ENCODE data around the gene NINJ1. TPM values are rescaled to one million over a fixed set of nuclear protein-coding genes. Genes with fewer than 3 reads are reported as not detected.

NINJ1 gene
- total RNA-seq, 6 experiments from 2014 or later: 35.6 to 103 (median 65.1) TPM

DNA sequence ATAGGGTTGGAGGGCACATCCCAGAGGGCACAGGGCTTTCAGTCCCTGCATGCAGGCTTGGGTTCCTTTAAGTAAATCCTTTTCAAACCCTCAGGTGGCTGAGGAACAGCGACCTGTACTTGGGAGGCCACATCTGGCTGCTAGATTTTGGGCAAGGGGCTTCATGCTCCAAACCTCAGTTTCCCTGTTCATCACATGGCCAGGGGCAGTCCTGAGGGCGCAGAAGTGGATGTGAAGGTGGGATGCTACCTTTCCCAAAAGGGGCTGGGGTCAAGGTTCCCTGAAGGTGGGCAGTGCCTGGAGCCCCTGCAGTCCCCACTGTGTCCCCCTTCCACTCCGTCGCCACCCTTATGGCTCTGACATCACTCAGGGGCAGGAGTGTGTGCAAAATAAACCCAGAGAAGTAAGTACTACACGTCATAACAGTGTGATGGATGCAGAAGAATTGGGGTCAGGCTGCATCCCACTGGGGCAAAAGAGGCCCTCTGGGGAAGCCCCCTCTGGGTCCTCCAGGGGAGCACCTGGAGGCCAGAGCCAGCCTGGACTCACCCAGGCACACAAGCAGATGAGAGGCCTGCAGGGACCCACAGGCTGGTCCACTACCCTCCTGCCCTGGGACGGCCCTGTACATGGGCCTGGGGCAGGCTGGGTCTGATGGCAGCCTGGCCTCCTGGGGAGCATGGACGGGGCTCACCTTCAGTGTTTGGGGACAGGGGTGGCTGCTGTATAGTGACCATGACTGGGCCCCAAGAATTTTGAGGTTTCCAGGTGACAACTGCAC is 40.0 kb downstream of the NINJ1 start:
- intact Hi-C loops (cut with DNase I): loop anchor here in 1 of 2 donors (10.0 kb wide), 1 partner anchor 89 kb away; no protein-coding TSS in a partner anchor
- Histone ChIP-seq H3K9me3 (no peaks in the 10 kb centered on the region), H3K27me3 (no peaks in the 10 kb centered on the region), H3K27ac (peak overlapping the region in 2 of 3 donors; percentile 80 to 89), H3K4me3 (no peak overlapping the region), H3K36me3 (no peaks in the 10 kb centered on the region), H3K4me1 (peaks cover 0 to 9% (median 3%) of the 10 kb centered on the region in 4 donors)
- TF ChIP-seq CTCF (IDR thresholded peaks at IDR 0.05) (no peak), POLR2A (IDR thresholded peaks at IDR 0.05) (no peak)
- 62% methylated on average over 3 of the region's 7 CpGs for WGBS (ENCODE audit: insufficient coverage, low coverage, low lambda C conversion rate, missing lambda C conversion rate)
- ATAC-seq: no peak
- peak; percentile 38 to 62 (median 49) for DNase-seq

GRCh38 chr9:93093127-93093876 is 40.7 kb downstream of the NINJ1 start:
- H3K27ac ChIP-seq: peak overlapping the region in 1 of 3 donors; percentile 24
- no peak for ATAC-seq
- peak in 2 of 3 donors; percentile 44 to 53 for DNase-seq
- H3K4me1 ChIP-seq: peaks cover 0 to 9% (median 3%) of the 10 kb centered on the region in 4 donors
- intact Hi-C loops (cut with DNase I): loop anchor here in 1 of 2 donors (10.0 kb wide), 1 partner anchor 89 kb away; no protein-coding TSS in a partner anchor
- H3K36me3 ChIP-seq: no peaks in the 10 kb centered on the region
- WGBS (ENCODE audit: insufficient coverage, low coverage, low lambda C conversion rate, missing lambda C conversion rate): 39% methylated on average over 5 of the region's 11 CpGs
- no peak overlapping the region for H3K4me3 ChIP-seq
- TF ChIP-seq CTCF (IDR thresholded peaks at IDR 0.05) (no peak), POLR2A (IDR thresholded peaks at IDR 0.05) (no peak)
- H3K9me3 ChIP-seq: no peaks in the 10 kb centered on the region
- no peaks in the 10 kb centered on the region for H3K27me3 ChIP-seq

- H3K27me3 ChIP-seq: no peaks in the 10 kb centered on the region
- peaks cover 0 to 9% (median 3%) of the 10 kb centered on the region in 4 donors for H3K4me1 ChIP-seq
- no peak overlapping the region for H3K4me3 ChIP-seq
- WGBS (ENCODE audit: insufficient coverage, low coverage, low lambda C conversion rate, missing lambda C conversion rate): 84% methylated on average over 7 of the region's 7 CpGs
- no peak overlapping the region for H3K27ac ChIP-seq
- no peaks in the 10 kb centered on the region for H3K9me3 ChIP-seq
- no peaks in the 10 kb centered on the region for H3K36me3 ChIP-seq
- DNase-seq: peak in 2 of 3 donors; percentile 37 to 43
- no peak for ATAC-seq
- intact Hi-C loops (cut with DNase I): loop anchor here in 1 of 2 donors (10.0 kb wide), 1 partner anchor 88 kb away; no protein-coding TSS in a partner anchor
- TF ChIP-seq POLR2A (IDR thresholded peaks at IDR 0.05): no peak
- no peak for TF ChIP-seq CTCF (IDR thresholded peaks at IDR 0.05)
Observed at GRCh38 chr9:93092251-93092991, 41.6 kb downstream of the NINJ1 start.

DNA sequence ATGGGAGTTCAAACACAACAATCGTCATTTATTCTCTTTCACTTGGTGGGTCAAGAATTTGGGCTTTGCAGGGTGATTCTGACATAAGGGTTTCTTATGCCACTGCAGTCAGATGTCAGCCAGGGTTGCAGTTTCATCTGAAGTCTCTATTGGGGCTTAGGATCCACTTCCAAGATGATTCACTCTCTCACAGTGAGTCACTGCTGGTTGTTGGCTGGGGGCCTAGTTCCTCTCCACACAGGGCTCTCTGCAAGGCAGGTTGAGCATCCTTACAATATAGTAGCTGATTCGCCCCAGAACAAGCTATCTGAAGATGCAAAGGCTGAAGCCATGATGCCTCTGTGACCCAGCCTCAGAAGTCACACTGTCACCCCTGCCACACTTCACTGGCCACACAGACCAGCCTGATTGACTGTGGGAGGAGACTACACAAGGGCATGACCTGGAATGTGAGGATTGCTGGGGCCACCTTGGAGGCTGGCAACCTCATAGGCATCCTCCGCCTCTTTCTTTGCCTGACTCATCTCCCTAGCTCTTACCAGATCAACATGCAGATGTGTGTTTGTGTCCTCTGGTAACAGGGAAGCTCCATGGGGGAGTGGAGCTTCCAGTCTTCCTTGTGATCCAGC is 42.5 kb downstream of the NINJ1 start:
- WGBS (ENCODE audit: insufficient coverage, low coverage, low lambda C conversion rate, missing lambda C conversion rate): 80% methylated on average over 2 of the region's 3 CpGs
- Histone ChIP-seq H3K4me3 (no peak overlapping the region), H3K9me3 (no peaks in the 10 kb centered on the region), H3K27me3 (no peaks in the 10 kb centered on the region), H3K27ac (no peak overlapping the region), H3K36me3 (no peaks in the 10 kb centered on the region), H3K4me1 (peaks cover 0 to 9% (median 0%) of the 10 kb centered on the region in 4 donors)
- ATAC-seq (no peak), DNase-seq (peak; percentile 42 to 63 (median 42))
- intact Hi-C loops (cut with DNase I): loop anchor here in 1 of 2 donors (10.0 kb wide), 1 partner anchor 87 kb away; no protein-coding TSS in a partner anchor
- TF ChIP-seq CTCF (IDR thresholded peaks at IDR 0.05) (no peak), POLR2A (IDR thresholded peaks at IDR 0.05) (no peak)
